ENCODE measurements around the gene ATAD3A.

DNA sequence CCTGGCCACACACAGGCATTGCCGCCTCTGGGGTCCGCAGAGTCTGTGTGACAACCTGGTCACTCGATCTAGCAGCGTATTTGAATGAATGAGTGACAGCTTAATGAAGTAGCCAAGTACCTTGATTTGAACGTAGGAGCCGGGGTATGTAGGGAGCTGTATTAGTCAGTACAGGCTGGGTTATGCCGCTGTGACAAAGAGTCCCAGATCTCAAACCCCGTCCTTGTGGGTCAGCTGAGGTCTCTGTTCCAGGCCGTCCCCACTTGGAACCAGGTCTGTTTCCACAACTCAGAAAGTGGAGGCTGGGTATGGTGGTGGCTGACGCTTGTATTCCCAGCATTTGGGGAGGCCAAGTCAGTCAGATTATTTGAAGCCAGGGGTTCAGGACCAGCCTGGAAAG lies 20.4 kb upstream of the ATAD3A start:
- TF ChIP-seq POLR2A (IDR thresholded peaks at IDR 0.05): no peak
- TF ChIP-seq, protein P1, sequence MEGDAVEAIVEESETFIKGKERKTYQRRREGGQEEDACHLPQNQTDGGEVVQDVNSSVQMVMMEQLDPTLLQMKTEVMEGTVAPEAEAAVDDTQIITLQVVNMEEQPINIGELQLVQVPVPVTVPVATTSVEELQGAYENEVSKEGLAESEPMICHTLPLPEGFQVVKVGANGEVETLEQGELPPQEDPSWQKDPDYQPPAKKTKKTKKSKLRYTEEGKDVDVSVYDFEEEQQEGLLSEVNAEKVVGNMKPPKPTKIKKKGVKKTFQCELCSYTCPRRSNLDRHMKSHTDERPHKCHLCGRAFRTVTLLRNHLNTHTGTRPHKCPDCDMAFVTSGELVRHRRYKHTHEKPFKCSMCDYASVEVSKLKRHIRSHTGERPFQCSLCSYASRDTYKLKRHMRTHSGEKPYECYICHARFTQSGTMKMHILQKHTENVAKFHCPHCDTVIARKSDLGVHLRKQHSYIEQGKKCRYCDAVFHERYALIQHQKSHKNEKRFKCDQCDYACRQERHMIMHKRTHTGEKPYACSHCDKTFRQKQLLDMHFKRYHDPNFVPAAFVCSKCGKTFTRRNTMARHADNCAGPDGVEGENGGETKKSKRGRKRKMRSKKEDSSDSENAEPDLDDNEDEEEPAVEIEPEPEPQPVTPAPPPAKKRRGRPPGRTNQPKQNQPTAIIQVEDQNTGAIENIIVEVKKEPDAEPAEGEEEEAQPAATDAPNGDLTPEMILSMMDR (IDR thresholded peaks at IDR 0.05): no peak

All from uterus (tissue), 2 donors.